Stomach (tissue), 4 donors: ENCODE data around the gene DEDD2.

ENCODE experiments used
- EP300 ChIP-seq: sonication (generic); formaldehyde crosslinking; IDR thresholded peaks from one replicate; pipeline ENCODE4 v1.6.1; 2017; ENCODE audit warnings: antibody characterized with exemption
- POLR2A ChIP-seq, 4 donors: fragments of 450-650 bp; IDR thresholded peaks; one replicate each; pipeline ENCODE4 v1.6.1; 2016; ENCODE audit warnings: antibody characterized with exemption in 4 of 4, control low read depth in 2 of 4, mild to moderate bottlenecking in 1 of 4, moderate library complexity in 1 of 4
- POLR2AphosphoS5 ChIP-seq, 3 donors: sonication (generic); formaldehyde crosslinking; IDR thresholded peaks; one replicate each; pipeline ENCODE4 v1.6.1; 2016; ENCODE audit warnings: antibody characterized with exemption in 3 of 3
- TF ChIP-seq, protein P1 (sequence below), 7 experiments: fragments of 450-650 bp in 4 of 7; fragments of 200-600 bp in 3 of 7; sonication (generic) in 3 of 7; IDR thresholded peaks; one replicate each; pipeline ENCODE4 v1.5.1; 2016 to 2019; ENCODE audit warnings: antibody characterized with exemption in 7 of 7, control low read depth in 2 of 7, mild to moderate bottlenecking in 1 of 7

DNA sequence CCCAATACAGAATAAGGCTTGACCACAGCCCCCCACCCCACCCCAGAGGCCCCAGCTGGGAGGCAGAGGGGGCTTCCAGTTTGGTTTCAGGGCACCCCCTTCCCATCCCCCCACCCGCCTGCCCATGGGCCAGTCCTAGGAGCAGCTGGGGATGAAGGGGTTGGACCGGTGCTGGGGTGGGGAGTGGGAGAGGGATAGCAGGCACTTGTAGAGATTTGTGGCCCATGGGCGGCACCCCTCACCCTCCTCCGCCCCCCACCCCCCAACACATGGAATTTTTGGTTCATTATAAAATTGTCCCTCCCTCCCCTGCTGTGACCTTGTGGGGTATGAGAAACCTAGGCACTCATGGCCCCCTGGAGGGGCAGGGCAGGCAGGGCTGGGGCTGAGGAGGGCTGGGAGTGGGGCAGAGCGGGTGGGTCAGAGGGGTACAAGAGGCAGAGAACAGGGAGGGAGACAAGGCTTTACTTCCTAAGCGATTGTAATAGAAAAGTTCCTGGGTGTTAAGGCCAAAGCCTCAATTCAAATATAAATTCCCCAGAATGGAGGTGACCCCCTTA, 30.2 kb upstream of the DEDD2 start:
- TF ChIP-seq, protein P1, sequence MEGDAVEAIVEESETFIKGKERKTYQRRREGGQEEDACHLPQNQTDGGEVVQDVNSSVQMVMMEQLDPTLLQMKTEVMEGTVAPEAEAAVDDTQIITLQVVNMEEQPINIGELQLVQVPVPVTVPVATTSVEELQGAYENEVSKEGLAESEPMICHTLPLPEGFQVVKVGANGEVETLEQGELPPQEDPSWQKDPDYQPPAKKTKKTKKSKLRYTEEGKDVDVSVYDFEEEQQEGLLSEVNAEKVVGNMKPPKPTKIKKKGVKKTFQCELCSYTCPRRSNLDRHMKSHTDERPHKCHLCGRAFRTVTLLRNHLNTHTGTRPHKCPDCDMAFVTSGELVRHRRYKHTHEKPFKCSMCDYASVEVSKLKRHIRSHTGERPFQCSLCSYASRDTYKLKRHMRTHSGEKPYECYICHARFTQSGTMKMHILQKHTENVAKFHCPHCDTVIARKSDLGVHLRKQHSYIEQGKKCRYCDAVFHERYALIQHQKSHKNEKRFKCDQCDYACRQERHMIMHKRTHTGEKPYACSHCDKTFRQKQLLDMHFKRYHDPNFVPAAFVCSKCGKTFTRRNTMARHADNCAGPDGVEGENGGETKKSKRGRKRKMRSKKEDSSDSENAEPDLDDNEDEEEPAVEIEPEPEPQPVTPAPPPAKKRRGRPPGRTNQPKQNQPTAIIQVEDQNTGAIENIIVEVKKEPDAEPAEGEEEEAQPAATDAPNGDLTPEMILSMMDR (IDR thresholded peaks at IDR 0.05): no peak
- TF ChIP-seq POLR2A (IDR thresholded peaks at IDR 0.05): no peak
- no peak for TF ChIP-seq POLR2AphosphoS5 (IDR thresholded peaks at IDR 0.05)
- no peak for TF ChIP-seq EP300
